MM.1S (cell line): ENCODE data around the gene TPCN1.

Experiments used
- DNase-seq: peaks from one replicate; pipeline ENCODE4 v3.0.0-alpha.2; 2015
- H2AFZ ChIP-seq: fragments of 300-600 bp; sonication (generic); 2 replicates; pipeline ENCODE4 v1.6.0; 2016; ENCODE audit warnings: antibody characterized with exemption, low read length
- H3F3A ChIP-seq: fragments of 300-600 bp; sonication (generic); 2 replicates; pipeline ENCODE4 v1.6.1; 2016; ENCODE audit warnings: mild to moderate bottlenecking, antibody characterized with exemption, low read length, moderate library complexity, mixed read lengths; ENCODE audit not compliant: insufficient read depth
- H3K27ac ChIP-seq: fragments of 300-600 bp; sonication (generic); 2 replicates; pipeline ENCODE4 v1.5.1; 2016; ENCODE audit warnings: mild to moderate bottlenecking, low read length
- H3K27me3 ChIP-seq: fragments of 300-600 bp; sonication (generic); replicated peaks from 2 replicates; pipeline ENCODE4 v1.6.0; 2016; ENCODE audit warnings: low read length; ENCODE audit not compliant: insufficient read depth
- H3K36me3 ChIP-seq: fragments of 300-600 bp; sonication (generic); replicated peaks from 2 replicates; pipeline ENCODE4 v1.6.1; 2016; ENCODE audit warnings: mild to moderate bottlenecking, low read length, mixed read lengths; ENCODE audit not compliant: insufficient read depth
- H3K4me1 ChIP-seq: fragments of 300-600 bp; sonication (generic); 2 replicates; pipeline ENCODE4 v1.6.1; 2016; ENCODE audit warnings: low read length, mixed read lengths
- H3K4me2 ChIP-seq: fragments of 300-600 bp; sonication (generic); 2 replicates; pipeline ENCODE4 v1.6.0; 2016; ENCODE audit warnings: low read depth, low read length
- H3K4me3 ChIP-seq: fragments of 300-600 bp; sonication (generic); 2 replicates; pipeline ENCODE4 v1.5.1; 2016; ENCODE audit warnings: low read length, mixed read lengths
- H3K79me2 ChIP-seq: fragments of 300-600 bp; sonication (generic); 2 replicates; pipeline ENCODE4 v1.6.1; 2016; ENCODE audit warnings: mixed run types, low read length, mixed read lengths
- H3K9ac ChIP-seq: fragments of 300-600 bp; sonication (generic); 2 replicates; pipeline ENCODE4 v1.6.1; 2016; ENCODE audit warnings: low read length, mixed read lengths
- H3K9me2 ChIP-seq: fragments of 300-600 bp; sonication (generic); replicated peaks from 2 replicates; pipeline ENCODE4 v1.6.1; 2016; ENCODE audit warnings: mild to moderate bottlenecking, low read length, mixed read lengths; ENCODE audit not compliant: insufficient read depth
- H3K9me3 ChIP-seq: fragments of 300-600 bp; sonication (generic); replicated peaks from 2 replicates; pipeline ENCODE4 v1.6.1; 2016; ENCODE audit warnings: mild to moderate bottlenecking, low read length, mixed read lengths; ENCODE audit not compliant: insufficient read depth
- H4K20me1 ChIP-seq: fragments of 300-600 bp; sonication (generic); 2 replicates; pipeline ENCODE4 v1.6.1; 2016; ENCODE audit warnings: mild to moderate bottlenecking, low read length, moderate library complexity, mixed read lengths; ENCODE audit not compliant: insufficient read depth
- CTCF ChIP-seq: fragments of 300-600 bp; sonication (generic); IDR thresholded peaks from 2 replicates; pipeline ENCODE4 v1.5.1; 2016; ENCODE audit warnings: antibody characterized with exemption, low read length, mixed read lengths
- EZH2 ChIP-seq: fragments of 300-600 bp; sonication (generic); optimal IDR thresholded peaks from 2 replicates; pipeline ENCODE3; 2017; ENCODE audit warnings: low read depth, mild to moderate bottlenecking, antibody characterized with exemption, low read length, mixed read lengths
- EZH2phosphoT487 ChIP-seq: fragments of 300-600 bp; sonication (generic); IDR thresholded peaks from 2 replicates; pipeline ENCODE4 v1.6.1; 2018; ENCODE audit warnings: antibody characterized with exemption, low read length

Gene TPCN1

DNA sequence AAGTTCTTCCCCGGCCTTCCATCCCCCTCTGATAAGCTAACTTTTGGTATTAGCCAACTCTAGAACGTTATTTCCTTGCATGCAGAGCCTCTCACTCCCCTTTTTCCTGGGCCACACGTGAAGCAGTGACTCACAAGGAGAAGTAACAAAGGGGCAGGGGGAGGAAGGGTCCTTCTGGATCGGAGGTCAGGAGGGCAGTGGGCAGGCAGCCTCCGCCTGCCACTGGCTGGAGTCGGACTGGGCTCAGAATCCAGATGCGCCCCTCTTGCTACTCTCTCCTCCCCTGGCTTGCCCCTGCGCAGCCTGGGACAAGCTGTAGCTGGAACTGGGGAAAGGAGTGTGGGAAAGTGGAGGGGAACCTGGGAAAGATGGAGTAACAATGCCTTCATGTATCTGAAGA, 55.0 kb downstream of the TPCN1 start:
- Histone ChIP-seq H3K9me2 (no peaks in the 10 kb centered on the region), H2AFZ (no peak overlapping the region), H4K20me1 (no peaks in the 10 kb centered on the region), H3K4me1 (no peaks in the 10 kb centered on the region), H3K27ac (no peak overlapping the region), H3K9ac (no peak overlapping the region), H3F3A (no peaks in the 10 kb centered on the region), H3K79me2 (no peaks in the 10 kb centered on the region), H3K9me3 (no peaks in the 10 kb centered on the region), H3K36me3 (no peaks in the 10 kb centered on the region), H3K4me3 (no peak overlapping the region), H3K27me3 (no peaks in the 10 kb centered on the region), H3K4me2 (no peak overlapping the region)
- TF ChIP-seq EZH2phosphoT487, result no peak
- TF ChIP-seq EZH2, result no peak
- no peak for TF ChIP-seq CTCF
- DNase-seq, result no peak

- TF ChIP-seq EZH2 (no peak), EZH2phosphoT487 (no peak)
- H3K9ac ChIP-seq, result no peak overlapping the region
- H3K9me2 ChIP-seq, result no peaks in the 10 kb centered on the region
- H3K27ac ChIP-seq, result no peak overlapping the region
- no peaks in the 10 kb centered on the region for H3K4me1 ChIP-seq
- no peaks in the 10 kb centered on the region for H3F3A ChIP-seq
- H3K27me3 ChIP-seq, result no peaks in the 10 kb centered on the region
- H3K9me3 ChIP-seq, result no peaks in the 10 kb centered on the region
- H2AFZ ChIP-seq, result no peak overlapping the region
- H3K36me3 ChIP-seq, result no peaks in the 10 kb centered on the region
- DNase-seq, result no peak
- no peak overlapping the region for H3K4me3 ChIP-seq
- H4K20me1 ChIP-seq, result no peaks in the 10 kb centered on the region
- H3K4me2 ChIP-seq, result no peak overlapping the region
- no peaks in the 10 kb centered on the region for H3K79me2 ChIP-seq
Measured at GRCh38 chr12:113276946-113277500, 55.8 kb downstream of the TPCN1 start.

- H3K4me2 ChIP-seq, result no peak overlapping the region
- no peak overlapping the region for H2AFZ ChIP-seq
- H4K20me1 ChIP-seq, result no peaks in the 10 kb centered on the region
- H3K27ac ChIP-seq, result no peak overlapping the region
- H3F3A ChIP-seq, result no peaks in the 10 kb centered on the region
- TF ChIP-seq EZH2 (no peak), EZH2phosphoT487 (no peak), CTCF (no peak)
- H3K27me3 ChIP-seq, result no peaks in the 10 kb centered on the region
- H3K79me2 ChIP-seq, result no peaks in the 10 kb centered on the region
- H3K4me3 ChIP-seq, result no peak overlapping the region
- no peak for DNase-seq
- H3K36me3 ChIP-seq, result no peaks in the 10 kb centered on the region
- no peaks in the 10 kb centered on the region for H3K4me1 ChIP-seq
- H3K9ac ChIP-seq, result no peak overlapping the region
- no peaks in the 10 kb centered on the region for H3K9me2 ChIP-seq
- no peaks in the 10 kb centered on the region for H3K9me3 ChIP-seq
Measured at GRCh38 chr12:113277511-113277910, 56.2 kb downstream of the TPCN1 start.

- Histone ChIP-seq H2AFZ (no peak overlapping the region), H3K27ac (no peak overlapping the region), H3K27me3 (no peaks in the 10 kb centered on the region), H3F3A (no peaks in the 10 kb centered on the region), H3K4me3 (no peak overlapping the region), H3K9ac (no peak overlapping the region), H3K4me1 (no peaks in the 10 kb centered on the region), H4K20me1 (no peaks in the 10 kb centered on the region), H3K4me2 (no peak overlapping the region), H3K79me2 (no peaks in the 10 kb centered on the region), H3K9me3 (no peaks in the 10 kb centered on the region), H3K36me3 (no peaks in the 10 kb centered on the region), H3K9me2 (no peaks in the 10 kb centered on the region)
- DNase-seq, result no peak
- no peak for TF ChIP-seq EZH2
- TF ChIP-seq CTCF, result no peak
- no peak for TF ChIP-seq EZH2phosphoT487
Measured at GRCh38 chr12:113278141-113278540, 56.9 kb downstream of the TPCN1 start.
